ENCODE data around the gene LGR5.

GRCh38 chr12:71552728-71553501 lies 113.3 kb downstream of the LGR5 start:
- TF ChIP-seq EZH2phosphoT487 (conservative IDR thresholded peaks at IDR 0.05; ENCODE audit: low read length): no peak
- no peak for TF ChIP-seq CTCF (IDR thresholded peaks at IDR 0.05; ENCODE audit: insufficient read depth, low read length, poor library complexity, severe bottlenecking)

Measured in SU-DHL-6 (cell line).